IMR-90 (cell line): Measurements from ENCODE around the gene NUP50. TPM values are rescaled to one million over a fixed set of nuclear protein-coding genes. Genes with fewer than 3 reads are reported as not detected.

Experiments used
- ATAC-seq: fragments of 200-7000 bp; cut with Tn5 transposase; 2 replicates; pipeline ENCODE4 v1.9.1; 2020; ENCODE audit warnings: low read depth, mild to moderate bottlenecking, moderate library complexity
- BruUV-seq: library from RNA; stranded (reverse); fragments of 400-500 nt; replicated peaks from 2 replicates; lab custom pipeline; 2021; lab: Mats Ljungman, UMichigan
- CTCF ChIA-PET: fragments of 300-600 bp; formaldehyde crosslinking; extraction: SDS; loops from one replicate; lab custom pipeline; 2021; ENCODE audit warnings: antibody characterized with exemption; lab: Yijun Ruan, JAX
- POLR2A ChIA-PET: fragments of 300-600 bp; sonication (Branson Sonifier 250); formaldehyde crosslinking; loops from one replicate; lab custom pipeline; 2022; ENCODE audit warnings: antibody characterized with exemption; ENCODE audit not compliant: unreplicated experiment; lab: Charles Lee
- DNase-seq: peaks from one replicate; pipeline ENCODE4 v3.0.0; 2013
- H2AFZ ChIP-seq: replicated peaks from 2 replicates; pipeline ENCODE3; 2013; ENCODE audit warnings: low read length, mild to moderate bottlenecking; ENCODE audit not compliant: poor library complexity
- H2AK5ac ChIP-seq: 2 replicates; pipeline ENCODE4 v1.6.1; 2013; ENCODE audit warnings: low read depth, low read length, inconsistent platforms
- H2AK9ac ChIP-seq: replicated peaks from 2 replicates; pipeline ENCODE3; 2013; ENCODE audit warnings: mild to moderate bottlenecking, low read depth, low read length, moderate library complexity; ENCODE audit not compliant: poor library complexity
- H2BK120ac ChIP-seq: 2 replicates; pipeline ENCODE4 v1.6.1; 2013; ENCODE audit warnings: low read depth, low read length, inconsistent platforms
- H2BK15ac ChIP-seq: 3 replicates; pipeline ENCODE4 v1.6.1; 2013; ENCODE audit warnings: low read depth, low read length, inconsistent platforms
- H2BK20ac ChIP-seq: 2 replicates; pipeline ENCODE4 v1.6.1; 2013; ENCODE audit warnings: low read depth, mild to moderate bottlenecking, inconsistent platforms, low read length, moderate library complexity
- H2BK5ac ChIP-seq: 2 replicates; pipeline ENCODE4 v1.6.1; 2013; ENCODE audit warnings: mild to moderate bottlenecking, low read depth, low read length, inconsistent platforms; ENCODE audit not compliant: poor library complexity, severe bottlenecking
- H3K14ac ChIP-seq: replicated peaks from 2 replicates; pipeline ENCODE4 v1.6.1; 2013; ENCODE audit warnings: low read depth, low read length, inconsistent platforms
- H3K18ac ChIP-seq: 2 replicates; pipeline ENCODE4 v1.6.1; 2013; ENCODE audit warnings: low read depth, low read length, control low read depth
- H3K23ac ChIP-seq: 2 replicates; pipeline ENCODE4 v1.6.1; 2013; ENCODE audit warnings: low read depth, low read length, inconsistent platforms
- H3K27ac ChIP-seq: 2 replicates; pipeline ENCODE4 v1.5.1; 2013; ENCODE audit warnings: mild to moderate bottlenecking, control low read depth, low read length; ENCODE audit not compliant: insufficient read depth
- H3K27me3 ChIP-seq: 2 replicates; pipeline ENCODE4 v1.6.1; 2013; ENCODE audit warnings: low read length; ENCODE audit not compliant: control insufficient read depth, insufficient read depth
- H3K36me3 ChIP-seq: 2 replicates; pipeline ENCODE4 v1.6.1; 2013; ENCODE audit warnings: low read length, mixed read lengths; ENCODE audit not compliant: control insufficient read depth, insufficient read depth
- H3K4ac ChIP-seq: 2 replicates; pipeline ENCODE4 v1.6.1; 2013; ENCODE audit warnings: low read depth, low read length, inconsistent platforms
- H3K4me1 ChIP-seq: 2 replicates; pipeline ENCODE4 v1.6.1; 2013; ENCODE audit warnings: low read length, mixed read lengths; ENCODE audit not compliant: control insufficient read depth, insufficient read depth
- H3K4me2 ChIP-seq: 2 replicates; pipeline ENCODE4 v1.6.1; 2013; ENCODE audit warnings: low read depth, mild to moderate bottlenecking, control low read depth, low read length, moderate library complexity
- H3K4me3 ChIP-seq: 2 replicates; pipeline ENCODE4 v1.5.1; 2013; ENCODE audit warnings: low read depth, mild to moderate bottlenecking, control low read depth, low read length, moderate library complexity; ENCODE audit not compliant: insufficient read depth
- H3K56ac ChIP-seq: 2 replicates; pipeline ENCODE4 v1.6.1; 2013; ENCODE audit warnings: low read length, inconsistent platforms; ENCODE audit not compliant: insufficient read depth; ENCODE audit errors: extremely low read depth
- H3K79me1 ChIP-seq, 2 experiments: 2 replicates each; pipeline ENCODE4 v1.6.1; 2013; ENCODE audit warnings: low read length in 2 of 2, inconsistent platforms in 1 of 2, low read depth in 1 of 2
- H3K9ac ChIP-seq: 2 replicates; pipeline ENCODE4 v1.6.1; 2013; ENCODE audit warnings: low read depth, low read length, control low read depth
- H3K9me1 ChIP-seq: 2 replicates; pipeline ENCODE4 v1.6.1; 2013; ENCODE audit warnings: low read length, inconsistent platforms; ENCODE audit not compliant: insufficient read depth
- H3K9me3 ChIP-seq: 2 replicates; pipeline ENCODE4 v1.6.1; 2013; ENCODE audit warnings: low read length; ENCODE audit not compliant: control insufficient read depth, insufficient read depth
- H4K20me1 ChIP-seq: 2 replicates; pipeline ENCODE4 v1.6.1; 2013; ENCODE audit warnings: low read length, inconsistent platforms; ENCODE audit not compliant: insufficient read depth
- H4K5ac ChIP-seq: 2 replicates; pipeline ENCODE4 v1.6.1; 2013; ENCODE audit warnings: mild to moderate bottlenecking, low read depth, low read length, control low read depth
- H4K8ac ChIP-seq, 2 experiments: 2 replicates each; pipeline ENCODE4 v1.6.1; 2013; ENCODE audit warnings: low read depth in 2 of 2, low read length in 2 of 2, control low read depth in 1 of 2, inconsistent platforms in 1 of 2
- H4K91ac ChIP-seq: 2 replicates; pipeline ENCODE4 v1.6.1; 2013; ENCODE audit warnings: low read depth, low read length, inconsistent platforms; ENCODE audit not compliant: insufficient read depth
- BHLHE40 ChIP-seq: fragments of 150-350 bp; IDR thresholded peaks from 2 replicates; pipeline ENCODE4 v1.6.1; 2016; ENCODE audit warnings: mild to moderate bottlenecking, low read depth, low read length
- CEBPB ChIP-seq: IDR thresholded peaks from 2 replicates; pipeline ENCODE4 v1.6.1; 2012; ENCODE audit warnings: low read depth, low read length, improper control_type of control experiment
- CTCF ChIP-seq: conservative IDR thresholded peaks from 2 replicates; pipeline ENCODE4 v1.5.1; 2012; ENCODE audit warnings: mild to moderate bottlenecking, low read depth, low read length, improper control_type of control experiment
- MAFK ChIP-seq: IDR thresholded peaks from 2 replicates; pipeline ENCODE4 v1.6.1; 2012; ENCODE audit warnings: low read depth, low read length, improper control_type of control experiment
- MAZ ChIP-seq: IDR thresholded peaks from 2 replicates; pipeline ENCODE4 v1.6.1; 2012; ENCODE audit warnings: low read depth, mild to moderate bottlenecking, low read length, improper control_type of control experiment, moderate library complexity, borderline replicate concordance
- MXI1 ChIP-seq: IDR thresholded peaks from 2 replicates; pipeline ENCODE4 v1.6.1; 2012; ENCODE audit warnings: low read depth, mild to moderate bottlenecking, low read length, moderate library complexity, borderline replicate concordance
- NFE2L2 ChIP-seq: fragments of 150-350 bp; IDR thresholded peaks from 2 replicates; pipeline ENCODE4 v1.6.1; 2016; ENCODE audit warnings: low read depth, mild to moderate bottlenecking, low read length
- POLR2A ChIP-seq: IDR thresholded peaks from 2 replicates; pipeline ENCODE4 v1.6.1; 2012; ENCODE audit warnings: mild to moderate bottlenecking, low read depth, low read length
- RCOR1 ChIP-seq: IDR thresholded peaks from 2 replicates; pipeline ENCODE4 v1.6.1; 2012; ENCODE audit warnings: mild to moderate bottlenecking, low read length, improper control_type of control experiment; ENCODE audit not compliant: insufficient replicate concordance
- RFX5 ChIP-seq: IDR thresholded peaks from 2 replicates; pipeline ENCODE4 v1.8.0; 2012; ENCODE audit warnings: low read depth, mild to moderate bottlenecking, low read length, moderate library complexity
- WGBS, 2 experiments: methylation state at CpG; one replicate each; pipeline versions ENCODE4 v1.1.5 to v1.1.7; 2013; ENCODE audit warnings: missing lambda C conversion rate in 2 of 2; ENCODE audit not compliant: insufficient read length in 1 of 2; ENCODE audit errors: extremely low coverage in 2 of 2; 5-methylcytosine and 5-hydroxymethylcytosine counted together
- dilution Hi-C: fragments of 300-500 bp; cut with HindIII; formaldehyde crosslinking; loops from one replicate; pipeline ENCODE4 v1.14.3; 2018; ENCODE audit warnings: low sequenced_read_pairs; ENCODE audit not compliant: unreplicated experiment
- in situ Hi-C: fragments of 300-500 bp; cut with MboI; formaldehyde crosslinking; loops from 3 replicates; pipeline ENCODE4 v1.14.3; 2019; ENCODE audit warnings: low sequenced_read_pairs, inconsistent platforms, mixed read lengths
- intact Hi-C: fragments of 100-400 bp; cut with micrococcal nuclease; formaldehyde crosslinking; loops from 2 replicates; pipeline ENCODE4 v1.10.0; 2022
- polyA plus RNA-seq, 3 experiments: library from polyadenylated mRNA; depleted of rRNA; stranded (reverse); fragments of >200 nt; gene quantifications; 2 replicates each; pipeline ENCODE4 v1.2.3, GENCODE V29; 2012; ENCODE audit warnings: low replicate concordance in 1 of 3
- total RNA-seq: library from RNA; depleted of rRNA; stranded (reverse); fragments of >200 nt; gene quantifications from 2 replicates; pipeline ENCODE4 v1.2.3, GENCODE V29; 2012
- TF ChIP-seq, protein P1 (sequence below): fragments of 150-350 bp; IDR thresholded peaks from 2 replicates; pipeline ENCODE4 v1.6.1; 2017; ENCODE audit warnings: mild to moderate bottlenecking, antibody characterized with exemption, low read length, low read depth

The NUP50 gene
- total and polyA plus RNA-seq, 2 of the 4 experiments (the other 2 are of a cell fraction) = 12.8 to 65.4 TPM

DNA sequence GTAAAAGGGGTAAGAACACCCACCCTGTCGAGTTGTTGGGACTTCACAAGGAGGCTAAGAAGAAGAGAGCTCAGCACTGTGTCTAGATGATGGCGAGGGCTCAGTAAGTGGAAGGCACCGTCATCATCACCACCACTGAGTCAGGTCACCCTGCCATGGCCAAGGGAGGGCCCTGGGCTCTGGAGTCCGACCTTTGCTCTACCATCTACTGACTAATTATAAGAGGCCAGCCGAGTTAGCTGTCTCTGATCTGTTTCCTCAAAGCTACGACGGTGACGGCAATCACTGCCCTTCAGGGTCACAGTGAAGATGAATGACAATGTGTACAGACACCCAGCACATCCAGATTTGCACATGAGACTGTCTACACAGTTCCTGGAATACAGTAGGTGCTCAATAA is 47.7 kb downstream of the NUP50 start:
- H2BK120ac ChIP-seq = peak overlapping the region; percentile 82
- peak overlapping the region; percentile 72 for H3K4me2 ChIP-seq
- ATAC-seq (no peak), DNase-seq (no peak)
- peak overlapping the region; percentile 20 to 88; a peak in 2 of 4 replicates for H4K8ac ChIP-seq
- no peak overlapping the region for H3K56ac ChIP-seq
- no peak overlapping the region for H3K4me3 ChIP-seq
- H3K27me3 ChIP-seq = no peaks in the 10 kb centered on the region
- TF ChIP-seq MAZ (no peak), RCOR1 (no peak), POLR2A (no peak), MAFK (no peak), BHLHE40 (no peak), CEBPB (no peak), MXI1 (no peak), NFE2L2 (no peak), RFX5 (no peak), CTCF (no peak)
- TF ChIP-seq, protein P1, sequence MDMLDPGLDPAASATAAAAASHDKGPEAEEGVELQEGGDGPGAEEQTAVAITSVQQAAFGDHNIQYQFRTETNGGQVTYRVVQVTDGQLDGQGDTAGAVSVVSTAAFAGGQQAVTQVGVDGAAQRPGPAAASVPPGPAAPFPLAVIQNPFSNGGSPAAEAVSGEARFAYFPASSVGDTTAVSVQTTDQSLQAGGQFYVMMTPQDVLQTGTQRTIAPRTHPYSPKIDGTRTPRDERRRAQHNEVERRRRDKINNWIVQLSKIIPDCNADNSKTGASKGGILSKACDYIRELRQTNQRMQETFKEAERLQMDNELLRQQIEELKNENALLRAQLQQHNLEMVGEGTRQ = no peak
- H4K20me1 ChIP-seq = peaks cover 44% of the 10 kb centered on the region
- peak overlapping the region; percentile 75; the same call in 1 of the 2 replicates for H3K27ac ChIP-seq
- CTCF ChIA-PET = no interaction called here
- dilution Hi-C loops = no loop called here
- peaks cover 43% of the 10 kb centered on the region for H3K4me1 ChIP-seq
- H2BK20ac ChIP-seq = peak overlapping the region; percentile 82
- no peak overlapping the region for H4K5ac ChIP-seq
- H3K9me1 ChIP-seq = peaks cover 38% of the 10 kb centered on the region
- H3K4ac ChIP-seq = peak overlapping the region; percentile 76
- peak overlapping the region; percentile 39 for H3K9ac ChIP-seq
- H2BK15ac ChIP-seq = peak overlapping the region; percentile 57; the same call in 2 of the 3 replicates
- peak overlapping the region; percentile 77 for H2BK5ac ChIP-seq
- H3K14ac ChIP-seq = peak overlapping the region; percentile 87
- no peaks in the 10 kb centered on the region for H3K9me3 ChIP-seq
- BruUV-seq = no TSS peak
- peaks cover 2% of the 10 kb centered on the region; the same call in 1 of the 2 replicates for H3K36me3 ChIP-seq
- intact Hi-C loops = no loop called here
- H4K91ac ChIP-seq = peak overlapping the region; percentile 84
- H3K23ac ChIP-seq = peak overlapping the region; percentile 30
- H3K79me1 ChIP-seq = peaks cover 30 to 73% of the 10 kb centered on the region in 2 experiments
- peak overlapping the region; percentile 98 for H2AK5ac ChIP-seq
- in situ Hi-C loops = no loop called here
- POLR2A ChIA-PET = no interaction called here
- H3K18ac ChIP-seq = peak overlapping the region; percentile 78
- H2AFZ ChIP-seq = no peak overlapping the region
- H2AK9ac ChIP-seq = peak overlapping the region; percentile 52
- WGBS, 2 experiments = 82% methylated on average over 4 of the region's 8 CpGs; no CpG with 5 or more reads in 1 of the 2 experiments
